HepG2 (cell line): Measurements from ENCODE around the gene INO80E. TPM values are rescaled to one million over a fixed set of nuclear protein-coding genes. Genes with fewer than 3 reads are reported as not detected.

Experiments
- ATAC-seq: fragments of 200-7000 bp; cut with Tn5 transposase; 3 replicates; pipeline ENCODE4 v1.9.1; 2020; ENCODE audit warnings: mild to moderate bottlenecking, moderate library complexity
- BruUV-seq: library from RNA; stranded (reverse); fragments of 400-500 nt; replicated peaks from 2 replicates; lab custom pipeline; 2021; lab: Mats Ljungman, UMichigan
- CTCF ChIA-PET: fragments of 300-600 bp; formaldehyde crosslinking; extraction: SDS; loops from one replicate; lab custom pipeline; 2021; ENCODE audit warnings: low total read pairs, inconsistent platforms, low intra/inter-chr PET ratio; lab: Yijun Ruan, JAX
- POLR2A ChIA-PET: fragments of 350-600 bp; sonication (Branson Sonifier 250); formaldehyde crosslinking; loops from one replicate; lab custom pipeline; 2020; ENCODE audit warnings: antibody characterized with exemption, inconsistent platforms; lab: Yijun Ruan, JAX
- DNase-seq: peaks from one replicate; pipeline ENCODE4 v3.0.0-alpha.2; 2015; ENCODE audit warnings: low spot score
- FAIRE-seq: peaks from 3 replicates; lab custom pipeline; 2011; peaks lifted over from hg19 to GRCh38; lab: Jason Lieb, UNC
- H2AFZ ChIP-seq: one replicate; pipeline ENCODE4 v1.6.1; 2011; ENCODE audit warnings: low read length, inconsistent platforms
- H3K27ac ChIP-seq: fragments of 300-600 bp; 3 replicates; pipeline ENCODE4 v1.8.0; 2011; ENCODE audit warnings: mixed run types, mild to moderate bottlenecking, mixed read lengths, low read length, inconsistent platforms; ENCODE audit not compliant: insufficient read depth; ENCODE audit errors: extremely low read length
- H3K27me3 ChIP-seq, 2 experiments: fragments of 200-600 bp in 1 of 2; 2 replicates in 1 of 2; 3 replicates in 1 of 2; pipeline versions ENCODE4 v1.6.0 to v1.8.0; 2011; ENCODE audit warnings: low read length in 2 of 2, mild to moderate bottlenecking in 2 of 2, moderate library complexity in 2 of 2, inconsistent platforms in 1 of 2; ENCODE audit not compliant: insufficient read depth in 2 of 2, control insufficient read depth in 1 of 2
- H3K36me3 ChIP-seq, 2 experiments: fragments of 200-600 bp in 1 of 2; replicated peaks in 1 of 2; 2 replicates in 1 of 2; 3 replicates in 1 of 2; pipeline versions ENCODE4 v1.5.1 to v1.8.0; 2011; ENCODE audit warnings: low read length in 2 of 2, inconsistent platforms in 1 of 2; ENCODE audit not compliant: insufficient read depth in 2 of 2, control insufficient read depth in 1 of 2
- H3K4me1 ChIP-seq: 2 replicates; pipeline ENCODE4 v1.5.1; 2012; ENCODE audit warnings: low read length, inconsistent platforms; ENCODE audit not compliant: insufficient read depth
- H3K4me2 ChIP-seq: 2 replicates; pipeline ENCODE4 v1.6.0; 2011; ENCODE audit warnings: low read depth, low read length, inconsistent platforms
- H3K4me3 ChIP-seq, 3 experiments: fragments of 200-600 bp in 1 of 3; sonication (generic), shearing (Covaris generic) in 1 of 3; replicated peaks in 1 of 3; 2 replicates each; pipeline ENCODE4 v1.5.1; 2011 to 2016; ENCODE audit warnings: low read length in 3 of 3, inconsistent platforms in 2 of 3, low read depth in 2 of 3, mild to moderate bottlenecking in 2 of 3, control low read depth in 1 of 3, mixed read lengths in 1 of 3; ENCODE audit not compliant: insufficient read depth in 1 of 3
- H3K79me2 ChIP-seq: one replicate; pipeline ENCODE4 v1.6.1; 2011; ENCODE audit warnings: low read length, inconsistent platforms; ENCODE audit not compliant: insufficient read depth
- H3K9ac ChIP-seq: 2 replicates; pipeline ENCODE4 v1.6.0; 2011; ENCODE audit warnings: mild to moderate bottlenecking, low read depth, low read length, inconsistent platforms; ENCODE audit not compliant: insufficient read depth
- H3K9me3 ChIP-seq: 2 replicates; pipeline ENCODE4 v1.5.1; 2012; ENCODE audit warnings: mild to moderate bottlenecking, low read length
- H4K20me1 ChIP-seq: 2 replicates; pipeline ENCODE4 v1.6.0; 2011; ENCODE audit warnings: inconsistent platforms, mild to moderate bottlenecking, low read length, moderate library complexity; ENCODE audit not compliant: insufficient read depth
- AHR ChIP-seq: IDR thresholded peaks from 2 replicates; pipeline ENCODE4 v1.6.1; 2018; ENCODE audit warnings: missing genetic modification reagents, missing compliant biosample characterization
- CREB1 ChIP-seq, 2 experiments: fragments of 450-650 bp in 1 of 2; IDR thresholded peaks; 2 replicates each; pipeline ENCODE4 v1.6.1; 2016 to 2017; ENCODE audit warnings: control low read depth in 1 of 2, mild to moderate bottlenecking in 1 of 2, missing compliant biosample characterization in 1 of 2, missing genetic modification characterization in 1 of 2
- HNF4A ChIP-seq: sonication (generic); formaldehyde crosslinking; IDR thresholded peaks from 2 replicates; pipeline ENCODE4 v1.4.0; 2020; ENCODE audit warnings: missing genetic modification reagents
- MAX ChIP-seq: IDR thresholded peaks from 2 replicates; pipeline ENCODE4 v1.6.1; 2012; ENCODE audit warnings: inconsistent platforms
- NFKB2 ChIP-seq: sonication (generic); formaldehyde crosslinking; IDR thresholded peaks from 2 replicates; pipeline ENCODE4 v1.4.0; 2020; ENCODE audit warnings: missing genetic modification reagents, borderline replicate concordance
- RBAK ChIP-seq: sonication (generic); formaldehyde crosslinking; IDR thresholded peaks from 2 replicates; pipeline ENCODE4 v1.5.1; 2020; ENCODE audit warnings: mild to moderate bottlenecking, missing genetic modification reagents
- SMAD1 ChIP-seq: sonication (generic); formaldehyde crosslinking; IDR thresholded peaks from 2 replicates; pipeline ENCODE4 v1.4.0; 2020; ENCODE audit warnings: missing genetic modification reagents, low read depth, mild to moderate bottlenecking, borderline replicate concordance
- SOX13 ChIP-seq, 3 experiments: fragments of 450-650 bp in 1 of 3; sonication (generic) in 1 of 3; formaldehyde crosslinking in 1 of 3; IDR thresholded peaks in 2 of 3; conservative IDR thresholded peaks in 1 of 3; 2 replicates each; pipeline versions ENCODE4 v1.5.0 to v1.6.1; 2016 to 2020; ENCODE audit warnings: antibody characterized with exemption in 1 of 3, mild to moderate bottlenecking in 1 of 3, missing compliant biosample characterization in 1 of 3, missing genetic modification reagents in 1 of 3, moderate library complexity in 1 of 3
- TBX2 ChIP-seq: sonication (generic); formaldehyde crosslinking; IDR thresholded peaks from 2 replicates; pipeline ENCODE4 v1.5.0; 2020; ENCODE audit warnings: missing genetic modification reagents, mild to moderate bottlenecking, borderline replicate concordance
- TCF7 ChIP-seq: sonication (generic); IDR thresholded peaks from 2 replicates; pipeline ENCODE4 v1.6.1; 2016; ENCODE audit warnings: antibody characterized with exemption, low read depth
- TCF7L2 ChIP-seq: IDR thresholded peaks from 2 replicates; pipeline ENCODE4 v1.6.1; 2011; ENCODE audit warnings: mild to moderate bottlenecking, low read depth, low read length, moderate library complexity
- ZNF431 ChIP-seq: sonication (generic); formaldehyde crosslinking; IDR thresholded peaks from 2 replicates; pipeline ENCODE4 v1.9.0; 2022; ENCODE audit warnings: missing genetic modification reagents, low read depth, mild to moderate bottlenecking, borderline replicate concordance
- ZNF550 ChIP-seq: sonication (generic); formaldehyde crosslinking; IDR thresholded peaks from 2 replicates; pipeline ENCODE4 v1.4.0; 2020; ENCODE audit warnings: mild to moderate bottlenecking, missing genetic modification reagents, borderline replicate concordance
- ZNF569 ChIP-seq: sonication (generic); formaldehyde crosslinking; IDR thresholded peaks from 2 replicates; pipeline ENCODE4 v1.5.0; 2020; ENCODE audit warnings: mild to moderate bottlenecking, missing genetic modification reagents, moderate library complexity, borderline replicate concordance
- ZNF761 ChIP-seq: sonication (generic); formaldehyde crosslinking; conservative IDR thresholded peaks from 2 replicates; pipeline ENCODE4 v1.4.0; 2020; ENCODE audit warnings: mild to moderate bottlenecking, missing genetic modification reagents
- WGBS: methylation state at CpG from one replicate; pipeline ENCODE4 v1.1.6; 2017; ENCODE audit warnings: low lambda C conversion rate; 5-methylcytosine and 5-hydroxymethylcytosine counted together
- in situ Hi-C: cut with HindIII; loops from 2 replicates; pipeline ENCODE4 v1.10.0; 2017; ENCODE audit warnings: low pct_unique_long_range_greater_than_20kb; ENCODE audit not compliant: extremely low pct_ligation_motif_present
- intact Hi-C: fragments of 100-400 bp; cut with micrococcal nuclease; formaldehyde crosslinking; loops from one replicate; pipeline ENCODE4 v1.10.0; 2022; ENCODE audit not compliant: unreplicated experiment
- polyA plus RNA-seq, 8 experiments: library from polyadenylated mRNA; depleted of rRNA in 3 of 8; stranded (reverse) in 7 of 8; unstranded in 1 of 8; fragments of >200 nt; fragmentation: Illumina TruSeq in 4 of 8; extraction: Trizol in 4 of 8; gene quantifications; 2 replicates each; pipeline versions ENCODE4 v1.2.1 to v1.2.3, GENCODE V29; 2011 to 2016; ENCODE audit warnings: low read depth in 4 of 8, missing spikeins in 1 of 8, mixed read lengths in 1 of 8; ENCODE audit not compliant: insufficient read depth in 1 of 8
- total RNA-seq, 5 experiments: library from RNA; depleted of rRNA; stranded (reverse); fragments of >200 nt; fragmentation: Illumina TruSeq; extraction: Trizol; gene quantifications; 2 replicates each; pipeline ENCODE4 v1.2.3, GENCODE V29; 2016; ENCODE audit warnings: low read depth in 1 of 5

The INO80E gene
- total and polyA plus RNA-seq, 2 of the 13 experiments (the other 11 are each of a cell fraction or from before 2014, with no cell fraction given), result 25.8 to 45.6 TPM

GRCh38 chr16:29986231-29986630 is 9.8 kb upstream of the INO80E start:
- no peaks in the 10 kb centered on the region for H3K79me2 ChIP-seq
- no peaks in the 10 kb centered on the region for H4K20me1 ChIP-seq
- in situ Hi-C loops, result no loop called here
- H3K27me3 ChIP-seq, result no peaks in the 10 kb centered on the region
- H3K4me1 ChIP-seq, result no peaks in the 10 kb centered on the region
- DNase-seq (no peak), ATAC-seq (no peak), FAIRE-seq (no peak)
- POLR2A ChIA-PET, result interaction anchor here (1.3 kb wide), 1 partner anchor 13 kb away, joined by 6 read pairs; no protein-coding TSS in a partner anchor
- BruUV-seq, result no TSS peak
- no peak overlapping the region for H3K9ac ChIP-seq
- intact Hi-C loops, result no loop called here
- H3K27ac ChIP-seq, result no peak overlapping the region
- H3K36me3 ChIP-seq, result peaks cover 57 to 98% of the 10 kb centered on the region in 2 experiments
- TF ChIP-seq TBX2 (CRISPR knock-in tag) (no peak), ZNF431 (no peak), ZNF569 (CRISPR knock-in tag) (no peak), ZNF550 (CRISPR knock-in tag) (no peak), HNF4A (CRISPR knock-in tag) (no peak), AHR (no peak), NFKB2 (no peak), SMAD1 (CRISPR knock-in tag) (no peak), ZNF761 (no peak), MAX (no peak), RBAK (CRISPR knock-in tag) (no peak), SOX13 (IDR thresholded peaks at IDR 0.05) (no peak), SOX13 (CRISPR knock-in tag; conservative IDR thresholded peaks at IDR 0.05 in 1 of 2, IDR thresholded peaks at IDR 0.05 in 1 of 2) (no peak), TCF7 (no peak), CREB1 (IDR thresholded peaks at IDR 0.05) (no peak), CREB1 (CRISPR knock-in tag; IDR thresholded peaks at IDR 0.05) (no peak), TCF7L2 (no peak)
- H2AFZ ChIP-seq, result no peak overlapping the region
- CTCF ChIA-PET, result no interaction called here
- H3K9me3 ChIP-seq, result no peaks in the 10 kb centered on the region
- WGBS, result over 99% methylated on average over 20 of the region's 20 CpGs
- H3K4me3 ChIP-seq, result no peak overlapping the region
- no peak overlapping the region for H3K4me2 ChIP-seq
